ENCODE measurements around the gene KCNQ4.

Gene KCNQ4

DNA sequence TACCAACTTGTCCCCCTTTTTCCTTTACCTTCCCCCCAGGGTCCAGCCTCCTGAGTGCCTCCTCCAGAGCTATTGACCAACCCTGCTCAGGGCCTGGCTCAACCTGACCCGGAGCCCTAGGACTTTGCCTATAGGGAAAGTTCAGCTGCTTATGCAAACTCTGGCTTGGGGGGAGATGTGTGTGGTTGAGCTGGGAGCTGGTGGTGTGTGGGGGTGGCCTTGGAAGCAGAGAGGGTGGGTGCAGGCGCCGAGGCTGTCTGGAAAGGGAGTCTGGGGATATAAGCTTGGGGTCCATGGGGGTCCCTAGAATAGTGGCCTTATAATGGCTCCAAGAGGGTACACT, 14.1 kb downstream of the KCNQ4 start:
- DNase-seq = no peak

GRCh38 chr1:40798366-40799281, 15.0 kb downstream of the KCNQ4 start:
- no peak for DNase-seq

- DNase-seq = no peak
Measured at GRCh38 chr1:40799351-40799867, 15.8 kb downstream of the KCNQ4 start.

- DNase-seq = no peak
Measured at GRCh38 chr1:40801742-40802077, 18.1 kb downstream of the KCNQ4 start.

DNA sequence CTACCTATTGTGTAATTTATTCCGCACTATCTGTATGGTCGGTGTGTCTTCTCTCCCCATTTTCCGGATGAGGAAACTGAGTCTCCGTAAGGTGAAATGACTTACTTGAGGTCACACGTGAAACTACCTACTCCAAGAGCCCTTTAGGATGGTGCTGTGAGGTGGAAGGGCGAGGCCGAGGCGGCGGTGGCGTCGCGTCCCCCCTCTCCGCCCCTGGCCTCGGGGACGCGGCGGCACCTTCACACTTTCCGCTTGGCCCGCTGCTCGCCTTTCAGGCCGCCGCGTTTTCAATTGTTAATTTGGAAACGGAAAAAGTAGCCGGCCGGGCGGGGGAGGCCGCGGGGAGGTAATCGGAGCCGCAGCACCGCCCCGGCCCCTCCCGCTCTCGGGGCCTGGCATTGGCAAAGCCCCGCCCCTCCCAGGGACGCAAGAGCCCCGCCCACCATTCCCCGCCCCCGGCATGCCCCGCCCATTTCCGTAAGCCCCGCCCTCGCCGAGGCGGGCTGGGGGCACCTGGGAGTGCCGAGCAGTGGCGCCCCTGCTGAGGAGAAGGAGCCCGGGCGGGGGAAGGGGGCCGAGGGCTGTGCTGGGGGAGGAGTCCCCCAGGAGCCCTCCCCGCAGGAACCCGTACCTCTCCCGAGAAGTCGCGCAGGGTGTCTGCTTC, 18.6 kb downstream of the KCNQ4 start:
- DNase-seq = no peak

GRCh38 chr1:40802742-40803113, 19.1 kb downstream of the KCNQ4 start:
- DNase-seq = no peak

DNA sequence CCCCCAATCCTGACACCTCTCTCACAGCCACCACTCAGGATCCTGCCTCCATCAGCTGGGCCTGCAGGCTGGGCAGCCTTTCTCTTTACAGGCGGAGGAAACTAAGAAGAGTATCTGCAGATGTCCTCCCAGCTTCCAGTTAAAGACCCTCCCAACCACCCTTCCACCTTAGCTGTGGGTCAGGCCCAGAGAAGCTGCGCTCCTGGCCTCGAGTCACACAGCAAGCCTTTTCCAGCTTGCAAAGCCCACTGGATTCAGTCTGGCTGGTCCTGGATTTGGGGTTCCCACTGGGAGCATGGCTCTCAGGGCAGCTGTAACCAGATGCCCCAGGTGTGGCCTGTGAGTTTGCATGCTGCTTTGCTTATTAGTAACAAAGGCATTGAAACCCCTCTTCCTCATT, 19.9 kb downstream of the KCNQ4 start:
- no peak for DNase-seq

GRCh38 chr1:40803902-40804301, 20.3 kb downstream of the KCNQ4 start:
- no peak for DNase-seq

DNA sequence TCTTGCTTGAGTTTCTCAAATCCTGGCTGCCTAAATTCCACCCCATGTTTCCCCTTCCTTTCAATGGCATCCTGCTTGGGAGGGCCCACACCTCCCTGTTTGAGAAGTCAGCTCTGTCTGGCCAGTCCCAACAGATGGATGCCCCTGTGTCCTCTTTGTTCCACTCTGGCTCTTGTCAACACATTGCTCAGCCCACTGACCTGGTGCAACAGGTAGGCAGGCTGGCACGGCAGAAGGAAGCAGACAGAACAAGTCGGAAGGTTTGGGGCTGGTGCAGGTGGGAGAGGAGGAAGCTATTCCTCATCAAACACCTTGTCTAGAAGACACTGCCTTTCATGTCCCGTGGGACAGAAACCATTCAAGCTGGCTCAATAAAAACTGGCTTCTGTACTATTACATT, 22.7 kb downstream of the KCNQ4 start:
- no peak for DNase-seq

DNA sequence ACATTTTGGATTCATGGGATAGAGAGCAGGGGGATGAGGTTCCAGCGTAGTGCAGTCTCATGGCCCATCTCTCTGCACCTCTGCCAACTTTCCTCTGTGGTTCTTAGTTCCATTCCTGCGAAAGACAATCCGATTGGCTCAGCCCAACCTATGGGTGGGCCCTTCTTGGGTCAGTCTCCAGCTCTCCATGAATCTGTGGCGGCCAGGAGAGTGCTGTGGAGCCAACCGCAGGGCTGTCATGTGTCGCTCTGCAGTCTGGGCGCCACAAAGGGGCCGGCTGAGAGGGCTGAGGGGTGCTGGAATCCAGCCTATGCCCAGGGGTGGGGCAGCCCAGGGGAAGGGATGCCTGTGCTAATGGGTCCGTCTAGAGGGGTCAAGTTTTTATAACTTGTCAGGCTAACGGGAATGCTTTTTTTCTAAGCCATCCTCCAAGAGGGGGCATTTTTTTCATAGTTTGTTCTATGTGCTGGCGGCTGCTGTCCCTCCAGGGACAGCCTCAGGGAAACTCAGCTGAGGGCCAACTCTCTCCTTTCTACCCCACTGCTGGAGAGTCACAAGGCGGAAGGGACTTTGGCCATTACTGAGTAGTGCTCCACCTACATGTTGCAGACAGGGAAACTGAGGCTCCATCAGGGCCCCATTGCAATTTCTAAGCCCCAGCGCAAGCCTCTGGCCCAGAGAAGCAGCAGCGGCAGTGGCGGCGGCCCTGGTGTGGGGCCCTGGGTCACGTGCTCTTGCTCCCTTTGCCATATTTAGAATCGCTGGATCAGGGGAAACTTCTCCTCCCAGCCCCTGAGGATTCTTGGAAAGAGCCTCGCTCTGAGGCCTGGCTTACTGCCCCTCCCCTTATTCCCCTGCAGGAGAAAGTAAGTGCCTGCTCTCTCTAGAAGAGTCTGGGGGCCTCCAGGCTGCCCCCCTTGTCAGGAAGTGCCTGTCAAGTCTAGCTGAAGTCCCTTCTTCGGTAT, 23.4 kb downstream of the KCNQ4 start:
- no peak for DNase-seq

GRCh38 chr1:40808002-40808401, 24.4 kb downstream of the KCNQ4 start:
- DNase-seq = no peak

DNA sequence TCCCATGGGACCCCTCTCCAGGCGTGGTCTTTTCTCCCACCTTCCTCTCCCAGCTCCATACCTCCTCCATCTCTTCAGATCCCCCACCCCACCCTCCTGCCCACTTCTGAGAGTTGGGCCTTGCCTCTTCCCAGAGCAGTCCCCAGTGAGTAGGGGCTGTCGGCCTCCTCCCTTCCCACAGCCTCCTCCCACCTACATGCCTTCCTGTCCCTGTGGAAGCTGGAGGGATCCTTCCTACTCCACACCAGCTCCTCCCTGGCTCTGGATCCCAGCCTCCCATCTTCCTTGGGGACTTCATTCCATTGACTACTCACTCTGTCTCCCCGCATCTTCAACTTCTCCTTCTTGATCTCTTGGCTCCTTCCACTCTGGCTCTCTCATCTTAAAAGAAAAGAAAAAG, 24.9 kb downstream of the KCNQ4 start:
- no peak for DNase-seq

GRCh38 chr1:40808909-40809308, 25.3 kb downstream of the KCNQ4 start:
- DNase-seq = no peak

DNA sequence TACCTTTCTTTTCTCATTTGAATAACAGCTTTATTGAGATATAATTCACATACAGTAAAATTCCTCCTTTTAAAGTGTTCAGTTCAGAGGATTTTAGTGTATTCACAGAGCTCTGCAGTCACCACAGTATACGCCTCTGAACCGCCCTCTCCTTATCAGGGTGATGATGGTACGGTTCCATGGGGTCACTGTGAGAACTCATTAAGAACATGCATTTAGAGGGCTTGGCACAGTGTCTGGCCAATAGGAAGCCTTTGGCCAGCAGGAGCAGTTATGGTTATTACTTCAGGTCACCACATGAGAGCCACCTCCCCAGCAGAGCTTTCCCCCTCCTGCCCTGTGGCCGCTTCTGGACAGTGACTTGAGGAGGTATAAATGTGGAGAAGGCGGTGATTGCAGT, 27.3 kb downstream of the KCNQ4 start:
- DNase-seq = no peak

- DNase-seq = no peak
Measured at GRCh38 chr1:40815420-40815819, 31.8 kb downstream of the KCNQ4 start.

DNA sequence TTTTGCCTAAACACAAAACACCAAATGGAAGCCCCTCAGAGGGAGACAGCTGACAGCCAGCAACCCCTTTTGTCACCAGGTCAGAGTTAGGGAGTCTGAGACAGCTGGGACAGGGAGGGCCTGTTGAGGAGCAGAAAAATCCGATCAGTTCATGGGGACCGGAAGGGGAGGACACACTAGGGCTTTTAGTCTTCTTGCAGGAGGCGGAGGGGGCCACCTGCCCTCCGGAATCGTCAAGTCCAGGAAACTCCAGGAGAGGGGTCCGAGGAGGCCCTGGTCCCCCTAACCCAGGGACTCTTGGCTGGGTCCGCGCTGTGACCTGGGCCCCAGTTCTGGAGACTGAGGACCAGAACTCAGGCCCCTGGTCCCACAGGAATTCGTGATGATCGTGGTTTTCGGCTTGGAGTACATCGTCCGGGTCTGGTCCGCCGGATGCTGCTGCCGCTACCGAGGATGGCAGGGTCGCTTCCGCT, 34.2 kb downstream of the KCNQ4 start:
- no peak for DNase-seq

DNA sequence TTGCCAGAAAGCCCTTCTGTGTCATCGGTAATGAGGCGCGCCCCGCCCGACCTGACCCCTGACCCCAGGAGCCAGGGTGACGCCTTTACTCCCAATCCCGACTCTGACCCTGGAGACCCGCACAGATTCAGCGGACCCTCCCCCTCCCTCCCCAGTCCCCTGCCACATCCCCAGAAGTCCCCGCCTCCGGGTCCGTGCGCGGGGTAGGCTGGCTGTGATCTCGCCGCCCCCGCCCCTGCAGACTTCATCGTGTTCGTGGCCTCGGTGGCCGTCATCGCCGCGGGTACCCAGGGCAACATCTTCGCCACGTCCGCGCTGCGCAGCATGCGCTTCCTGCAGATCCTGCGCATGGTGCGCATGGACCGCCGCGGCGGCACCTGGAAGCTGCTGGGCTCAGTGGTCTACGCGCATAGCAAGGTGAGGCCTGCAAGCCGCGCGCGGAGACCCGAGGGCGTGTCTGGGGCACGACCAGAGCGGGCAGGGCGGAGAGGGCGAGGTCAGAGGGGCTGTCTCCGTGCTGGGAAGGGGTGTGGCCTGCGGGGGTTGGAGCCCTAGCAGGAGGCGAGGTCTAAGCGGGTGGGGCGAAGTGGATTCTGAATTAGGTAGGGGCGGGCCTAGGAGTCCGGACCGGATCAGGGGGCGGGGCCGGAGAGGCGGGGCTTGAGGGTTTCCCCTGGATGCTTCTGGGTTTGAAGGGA, 34.8 kb downstream of the KCNQ4 start:
- DNase-seq = no peak

DNA sequence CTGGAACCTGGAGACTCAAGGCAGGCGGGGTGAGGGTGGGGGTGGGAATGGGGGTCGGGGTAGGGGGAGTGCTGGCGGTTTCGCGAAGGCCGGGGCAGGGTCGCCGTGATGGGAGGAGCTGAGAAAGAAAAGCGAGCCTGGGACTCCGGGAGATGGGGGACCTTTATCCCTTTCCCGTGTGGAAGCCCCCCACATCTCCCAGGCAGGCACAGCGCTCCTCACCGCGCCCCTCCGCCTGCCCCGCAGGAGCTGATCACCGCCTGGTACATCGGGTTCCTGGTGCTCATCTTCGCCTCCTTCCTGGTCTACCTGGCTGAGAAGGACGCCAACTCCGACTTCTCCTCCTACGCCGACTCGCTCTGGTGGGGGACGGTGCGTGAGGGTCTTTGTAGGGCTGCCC, 35.5 kb downstream of the KCNQ4 start:
- no peak for DNase-seq

- no peak for DNase-seq
Measured at GRCh38 chr1:40820251-40820797, 36.7 kb downstream of the KCNQ4 start.

- DNase-seq = no peak
Measured at GRCh38 chr1:40820911-40821693, 37.5 kb downstream of the KCNQ4 start.

DNA sequence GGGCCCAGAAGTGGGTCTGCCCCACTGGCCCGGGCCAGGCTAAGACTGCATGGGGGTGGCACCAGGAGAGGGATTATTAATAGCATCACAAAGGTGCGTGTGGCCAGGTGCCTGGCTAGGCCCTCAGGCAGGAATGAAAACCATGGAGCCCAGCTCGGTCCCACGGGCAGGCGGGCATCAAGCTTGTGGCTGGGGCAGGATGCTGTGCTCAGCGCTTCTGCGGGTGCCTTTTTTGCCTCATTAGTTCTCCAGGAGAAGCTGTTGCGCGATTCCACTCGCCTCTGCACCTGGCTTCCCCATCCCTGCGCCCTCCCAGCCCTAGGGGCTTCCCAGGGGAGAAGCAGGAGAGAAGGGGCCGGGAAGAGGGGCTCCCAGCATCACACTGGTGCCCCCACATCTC, 39.3 kb downstream of the KCNQ4 start:
- DNase-seq = no peak

Measured in NCI-H1417 treated with DMSO at 0.1 percent for 48 hours (cell line).